Right lobe of liver (tissue), 6 donors: ENCODE results near the gene CTPS2. TPM values are rescaled to one million over a fixed set of nuclear protein-coding genes. Genes with fewer than 3 reads are reported as not detected.
"Not testable (repeated sequence)": the region's sequence is repeated elsewhere in the genome, so short reads cannot be mapped to it uniquely, and the experiment has no call there.

ENCODE experiments used
- ATAC-seq, 4 donors: fragments of 200-7000 bp; cut with Tn5 transposase; one replicate each; pipeline ENCODE4 v1.9.1; 2020; ENCODE audit warnings: mild to moderate bottlenecking in 4 of 4, moderate library complexity in 4 of 4
- DNase-seq, 3 donors: peaks; one replicate each; pipeline ENCODE4 v3.0.0-alpha.2; 2020
- H3K27ac ChIP-seq, 3 donors: fragments of 200-600 bp; one replicate each; pipeline ENCODE4 v1.8.0; 2022
- H3K27me3 ChIP-seq, 2 donors: fragments of 200-600 bp; one replicate each; pipeline ENCODE4 v1.8.0; 2022
- H3K36me3 ChIP-seq, 4 donors: fragments of 200-600 bp; sonication (generic) in 1 of 4; one replicate each; pipeline versions ENCODE4 v1.5.1 to v1.8.0; 2017 to 2022; ENCODE audit warnings: control low read depth in 1 of 4
- H3K4me1 ChIP-seq, 4 donors: fragments of 200-600 bp; sonication (generic) in 1 of 4; one replicate each; pipeline versions ENCODE4 v1.5.1 to v1.8.0; 2017 to 2022; ENCODE audit warnings: control low read depth in 1 of 4
- H3K4me3 ChIP-seq, 3 donors: fragments of 200-600 bp; one replicate each; pipeline ENCODE4 v1.8.0; 2022
- H3K9me3 ChIP-seq, 4 donors: fragments of 200-600 bp; sonication (generic) in 1 of 4; one replicate each; pipeline versions ENCODE4 v1.5.1 to v1.8.0; 2017 to 2022; ENCODE audit warnings: control low read depth in 1 of 4
- POLR2A ChIP-seq: fragments of 450-650 bp; IDR thresholded peaks from one replicate; pipeline ENCODE4 v1.6.1; 2017; ENCODE audit warnings: antibody characterized with exemption, mild to moderate bottlenecking
- WGBS: methylation state at CpG from one replicate; pipeline ENCODE4 v1.1.6; 2018; ENCODE audit warnings: low coverage, low lambda C conversion rate; ENCODE audit not compliant: insufficient coverage; ENCODE audit errors: missing lambda C conversion rate; 5-methylcytosine and 5-hydroxymethylcytosine counted together
- intact Hi-C, 2 donors: fragments of 100-400 bp; cut with DNase I; formaldehyde crosslinking; loops; one replicate each; pipeline versions ENCODE4 v1.11.2 to v1.14.1; 2022
- total RNA-seq, 6 experiments: library from RNA; depleted of rRNA in 2 of 6; stranded (reverse); fragments of >200 nt in 2 of 6; fragmentation: NEBNext Ultra II Directional in 3 of 6; extraction: Animal tissue kit (Norgen Biotek cat#: 25700) in 3 of 6; gene quantifications; one replicate each; pipeline versions ENCODE4 v1.1.0 to v1.2.4, GENCODE V29; 2016 to 2023
- TF ChIP-seq, protein P1 (sequence below), 4 donors: fragments of 200-600 bp in 3 of 4; fragments of 450-650 bp in 1 of 4; IDR thresholded peaks; one replicate each; pipeline versions ENCODE4 v1.5.1 to v1.8.0; 2016 to 2022; ENCODE audit warnings: antibody characterized with exemption in 4 of 4, mild to moderate bottlenecking in 2 of 4
- donor health status: DM: no; HTN: yes; CAD: no.
- donor health status: DM: no; HTN: no; CAD: no.
- donor health status: DM: no; HTN: no; CAD: no.
- donor health status: DM: no; HTN: yes; CAD: no.
- donor health status: DM: no; HTN: yes; CAD: no.

The CTPS2 gene
- total RNA-seq, 6 experiments from 2014 or later, result 5.0 to 10.3 (median 8.8) TPM

DNA sequence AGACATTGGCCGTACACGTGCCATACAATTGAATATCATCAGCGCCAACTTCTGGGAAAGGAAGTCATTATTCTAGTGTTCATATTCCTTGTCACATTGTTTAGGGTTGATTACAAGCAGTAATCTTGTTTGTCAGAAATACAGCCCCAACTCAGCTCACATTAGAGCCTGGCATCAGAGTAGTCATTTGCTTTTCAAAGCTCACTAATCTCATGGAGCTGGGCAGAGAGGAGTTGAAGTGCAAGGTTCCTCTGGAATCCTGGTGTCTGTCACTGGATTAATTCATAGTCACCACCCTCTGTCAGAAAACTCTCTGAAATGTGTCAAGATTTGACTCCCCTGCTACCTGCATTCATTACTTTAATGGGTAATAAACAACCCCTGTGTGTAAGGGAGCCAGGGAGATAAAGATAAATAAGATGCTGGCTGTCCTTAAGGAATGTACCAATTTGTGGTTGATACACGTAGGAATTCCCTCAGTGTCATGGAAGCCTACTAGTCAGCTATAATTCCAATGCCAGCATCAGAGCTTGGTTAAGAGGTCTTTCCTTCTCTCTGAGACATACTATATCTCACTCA, 106.2 kb downstream of the CTPS2 start:
- DNase-seq, result no peak
- Histone ChIP-seq H3K4me3 (no peak overlapping the region), H3K27ac (no peak overlapping the region), H3K9me3 (no peaks in the 10 kb centered on the region), H3K27me3 (no peaks in the 10 kb centered on the region), H3K36me3 (no peaks in the 10 kb centered on the region), H3K4me1 (peaks cover 0 to 13% (median 3%) of the 10 kb centered on the region in 4 donors)
- TF ChIP-seq POLR2A, result no peak
- TF ChIP-seq, protein P1, sequence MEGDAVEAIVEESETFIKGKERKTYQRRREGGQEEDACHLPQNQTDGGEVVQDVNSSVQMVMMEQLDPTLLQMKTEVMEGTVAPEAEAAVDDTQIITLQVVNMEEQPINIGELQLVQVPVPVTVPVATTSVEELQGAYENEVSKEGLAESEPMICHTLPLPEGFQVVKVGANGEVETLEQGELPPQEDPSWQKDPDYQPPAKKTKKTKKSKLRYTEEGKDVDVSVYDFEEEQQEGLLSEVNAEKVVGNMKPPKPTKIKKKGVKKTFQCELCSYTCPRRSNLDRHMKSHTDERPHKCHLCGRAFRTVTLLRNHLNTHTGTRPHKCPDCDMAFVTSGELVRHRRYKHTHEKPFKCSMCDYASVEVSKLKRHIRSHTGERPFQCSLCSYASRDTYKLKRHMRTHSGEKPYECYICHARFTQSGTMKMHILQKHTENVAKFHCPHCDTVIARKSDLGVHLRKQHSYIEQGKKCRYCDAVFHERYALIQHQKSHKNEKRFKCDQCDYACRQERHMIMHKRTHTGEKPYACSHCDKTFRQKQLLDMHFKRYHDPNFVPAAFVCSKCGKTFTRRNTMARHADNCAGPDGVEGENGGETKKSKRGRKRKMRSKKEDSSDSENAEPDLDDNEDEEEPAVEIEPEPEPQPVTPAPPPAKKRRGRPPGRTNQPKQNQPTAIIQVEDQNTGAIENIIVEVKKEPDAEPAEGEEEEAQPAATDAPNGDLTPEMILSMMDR (IDR thresholded peaks at IDR 0.05), result no peak
- intact Hi-C loops, result no loop called here
- ATAC-seq, result no peak
- WGBS, result 62% methylated on average over 2 of the region's 4 CpGs

- peak; percentile 57 to 79 (median 74) for ATAC-seq
- WGBS, result 59% methylated on average over 2 of the region's 2 CpGs
- Histone ChIP-seq H3K9me3 (no peaks in the 10 kb centered on the region), H3K36me3 (no peaks in the 10 kb centered on the region), H3K4me3 (no peak overlapping the region), H3K27me3 (no peaks in the 10 kb centered on the region), H3K4me1 (peaks cover 0 to 13% (median 3%) of the 10 kb centered on the region in 4 donors), H3K27ac (no peak overlapping the region)
- DNase-seq, result no peak
- no peak for TF ChIP-seq POLR2A
- intact Hi-C loops, result no loop called here
Observed at GRCh38 chrX:16604337-16604736, 108.1 kb downstream of the CTPS2 start.

GRCh38 chrX:16603822-16604221, 108.6 kb downstream of the CTPS2 start:
- TF ChIP-seq, protein P1 (IDR thresholded peaks at IDR 0.05), result no peak
- no peak for TF ChIP-seq POLR2A
- H3K36me3 ChIP-seq, result no peaks in the 10 kb centered on the region
- H3K4me1 ChIP-seq, result peaks cover 0 to 13% (median 3%) of the 10 kb centered on the region in 4 donors
- H3K9me3 ChIP-seq, result no peaks in the 10 kb centered on the region
- intact Hi-C loops, result no loop called here
- no peak overlapping the region for H3K4me3 ChIP-seq
- H3K27me3 ChIP-seq, result no peaks in the 10 kb centered on the region
- ATAC-seq, result peak in 1 of 4 donors; percentile 33
- WGBS, result 68% methylated on average over 4 of the region's 4 CpGs
- no peak overlapping the region for H3K27ac ChIP-seq
- DNase-seq, result no peak

DNA sequence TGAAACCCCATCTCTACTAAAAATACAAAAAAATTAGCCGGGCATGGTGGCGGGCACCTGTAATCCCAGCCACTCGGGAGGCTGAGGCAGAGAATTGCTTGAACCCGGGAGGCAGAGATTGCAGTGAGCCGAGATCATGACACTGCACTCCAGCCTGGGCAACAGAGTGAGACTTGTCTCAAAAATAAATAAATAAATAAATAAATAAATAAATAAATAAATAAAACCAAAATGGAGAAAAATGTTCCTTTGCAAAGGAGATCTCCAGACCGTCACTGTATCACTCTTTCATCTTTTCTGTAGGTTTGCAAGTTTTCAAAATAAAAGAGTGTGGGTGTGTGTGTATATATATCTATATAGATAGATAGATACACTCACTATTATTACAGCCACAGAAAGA, 109.2 kb downstream of the CTPS2 start:
- DNase-seq, H3K36me3 ChIP-seq, ATAC-seq, H3K27ac ChIP-seq, intact Hi-C loops, H3K9me3 ChIP-seq, H3K4me3 ChIP-seq, H3K27me3 ChIP-seq: not testable (repeated sequence)
- H3K4me1 ChIP-seq, result peaks cover 0 to 13% (median 3%) of the 10 kb centered on the region in 4 donors
- WGBS, result 80% methylated on average over 6 of the region's 6 CpGs

DNA sequence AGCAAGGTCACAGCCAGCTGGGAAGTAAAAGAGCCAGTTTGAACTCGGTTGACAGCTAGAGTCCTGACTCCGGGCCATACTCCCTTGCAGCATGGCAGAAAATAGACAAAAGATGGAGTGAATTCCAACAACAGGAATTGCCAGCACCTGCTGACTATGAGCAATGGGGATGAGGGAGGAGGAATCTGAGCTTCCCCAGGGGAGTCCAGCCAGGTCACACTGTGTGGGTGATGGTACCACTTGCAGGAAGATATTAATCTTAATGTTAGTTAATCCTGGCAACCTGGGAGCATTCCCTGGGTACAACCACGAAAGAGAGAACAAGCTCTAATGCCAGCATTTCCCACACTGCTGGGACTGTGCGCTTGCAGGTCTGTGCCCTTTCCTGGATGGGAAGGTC, 110.6 kb downstream of the CTPS2 start:
- 81% methylated on average over 3 of the region's 4 CpGs for WGBS
- Histone ChIP-seq H3K4me1 (peaks cover 0 to 13% (median 3%) of the 10 kb centered on the region in 4 donors), H3K9me3 (no peaks in the 10 kb centered on the region), H3K27ac (no peak overlapping the region), H3K36me3 (no peaks in the 10 kb centered on the region), H3K27me3 (no peaks in the 10 kb centered on the region), H3K4me3 (no peak overlapping the region)
- DNase-seq (no peak), ATAC-seq (no peak)
- TF ChIP-seq POLR2A, result no peak
- TF ChIP-seq, protein P1 (IDR thresholded peaks at IDR 0.05), result no peak
- intact Hi-C loops, result no loop called here
